GM19452 (cell line): Measurements from ENCODE around the gene EIF1B.

Experiments
- ATAC-seq: cut with Tn5 transposase; IDR thresholded peaks from one replicate; pipeline ENCODE4 v1.9.1; 2021; ENCODE audit not compliant: unreplicated experiment

EIF1B gene

DNA sequence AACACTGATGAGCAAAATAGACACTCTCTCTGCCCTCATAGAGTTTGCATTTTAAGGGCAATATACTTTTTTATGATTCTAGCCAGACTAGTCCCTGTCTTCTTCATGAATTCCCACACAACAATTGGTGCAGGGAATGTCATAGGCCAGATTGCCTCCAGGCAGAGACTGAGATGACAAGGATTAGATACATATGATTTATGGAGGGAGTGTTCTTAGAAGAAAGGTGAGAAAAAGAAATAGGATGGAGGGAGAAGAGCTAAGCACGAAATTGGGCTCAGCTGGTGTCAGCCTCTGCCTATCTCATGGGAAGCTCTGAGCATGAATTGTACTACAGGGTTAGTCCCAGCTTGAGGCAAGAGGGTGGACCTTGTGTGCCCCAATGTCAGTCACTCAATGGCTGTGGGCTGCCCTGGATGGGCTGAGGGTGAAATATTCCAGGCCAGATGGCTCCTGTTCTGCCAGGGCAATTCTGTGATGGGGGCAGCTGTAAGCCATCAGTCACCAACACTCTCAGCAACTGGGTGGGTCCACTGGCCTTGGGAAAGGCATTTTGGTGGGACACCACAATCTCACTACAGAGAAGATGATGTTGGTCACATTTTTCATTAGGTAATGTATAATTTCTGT is 31.1 kb downstream of the EIF1B start:
- no peak for ATAC-seq

DNA sequence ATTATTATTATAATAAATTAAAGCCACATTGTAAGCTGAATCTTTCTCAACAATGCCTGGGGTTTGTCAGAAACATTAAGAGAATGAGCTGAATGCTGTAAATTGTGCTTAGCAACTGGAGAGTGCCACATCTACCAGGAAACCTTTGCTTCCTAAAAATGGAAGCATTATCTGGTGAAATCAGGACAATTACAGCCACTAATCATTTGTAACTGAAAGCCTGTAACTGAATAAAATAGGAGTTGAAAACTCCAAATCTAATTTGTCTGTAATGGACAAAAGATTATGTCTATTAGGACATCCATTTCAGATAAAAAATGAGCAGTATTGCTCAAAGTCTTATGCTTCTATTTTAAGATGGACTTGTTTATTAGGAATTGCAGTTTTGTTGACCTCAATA is 32.2 kb downstream of the EIF1B start:
- ATAC-seq = no peak

DNA sequence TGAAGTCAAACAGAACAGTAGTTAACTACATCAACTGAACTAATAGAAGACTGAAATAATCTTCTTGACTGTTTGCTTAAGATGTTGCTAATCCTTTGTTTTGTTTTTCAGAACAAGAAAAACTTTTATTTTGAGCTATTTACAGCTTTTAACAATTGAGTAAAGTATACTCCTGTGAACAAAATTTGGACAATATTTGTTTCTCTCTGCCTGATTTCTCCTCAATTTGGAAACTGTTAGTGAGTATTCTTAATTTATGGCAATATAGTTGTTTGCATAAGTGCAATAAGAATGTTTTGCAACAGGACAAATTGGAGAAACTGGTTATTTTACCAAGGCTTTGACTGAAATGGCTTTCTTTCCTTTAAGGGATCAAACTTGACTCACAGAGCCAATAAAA is 41.0 kb downstream of the EIF1B start:
- ATAC-seq = no peak

DNA sequence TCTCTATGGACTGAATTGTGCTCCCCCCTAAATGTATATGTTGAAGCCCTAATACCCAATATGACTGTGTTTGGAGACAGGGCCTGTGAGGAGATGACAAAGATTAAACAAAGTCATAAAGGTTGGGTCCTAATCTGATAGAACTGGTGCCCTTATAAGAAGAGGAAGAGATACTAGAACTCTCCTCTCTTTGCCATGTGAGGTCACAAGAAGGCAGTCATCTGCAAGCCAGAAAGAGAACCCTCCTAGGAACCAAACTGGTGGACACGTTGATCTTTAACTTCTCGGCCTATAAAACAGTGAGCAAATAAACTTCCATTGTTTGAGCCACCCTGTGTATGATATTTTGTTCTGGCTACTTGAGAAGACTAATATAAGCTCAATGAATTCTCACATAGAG is 45.9 kb downstream of the EIF1B start:
- no peak for ATAC-seq

- no peak for ATAC-seq
Measured at GRCh38 chr3:40358454-40358853, 48.9 kb downstream of the EIF1B start.
